D341Med (cell line): Measurements from ENCODE around the gene MGMT.

Experiments used
- DNase-seq: peaks from one replicate; pipeline ENCODE4 v3.0.0; 2012; ENCODE audit warnings: low spot score

MGMT gene

GRCh38 chr10:129495256-129495655 is 28.2 kb downstream of the MGMT start:
- no peak for DNase-seq

DNA sequence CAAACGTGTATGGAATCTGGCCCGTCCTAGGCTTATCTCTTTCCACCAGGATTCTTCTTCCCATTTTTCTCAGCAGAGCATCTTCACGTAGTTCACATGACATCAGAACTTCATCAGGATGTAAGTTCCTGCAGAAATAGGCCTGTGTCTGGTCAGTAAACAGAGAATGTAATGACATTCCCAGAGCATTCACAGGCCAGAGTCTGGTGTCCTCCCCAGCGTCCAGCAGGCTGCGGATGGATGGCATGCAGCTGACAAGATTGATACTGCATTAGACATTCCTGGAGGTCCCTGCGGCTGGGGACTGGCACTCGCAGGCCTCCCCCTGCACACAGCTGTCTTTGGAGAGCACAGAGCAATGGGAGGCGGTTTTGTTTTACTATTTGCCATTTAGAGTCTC is 28.7 kb downstream of the MGMT start:
- DNase-seq: no peak

GRCh38 chr10:129497013-129497412 is 30.0 kb downstream of the MGMT start:
- no peak for DNase-seq

DNA sequence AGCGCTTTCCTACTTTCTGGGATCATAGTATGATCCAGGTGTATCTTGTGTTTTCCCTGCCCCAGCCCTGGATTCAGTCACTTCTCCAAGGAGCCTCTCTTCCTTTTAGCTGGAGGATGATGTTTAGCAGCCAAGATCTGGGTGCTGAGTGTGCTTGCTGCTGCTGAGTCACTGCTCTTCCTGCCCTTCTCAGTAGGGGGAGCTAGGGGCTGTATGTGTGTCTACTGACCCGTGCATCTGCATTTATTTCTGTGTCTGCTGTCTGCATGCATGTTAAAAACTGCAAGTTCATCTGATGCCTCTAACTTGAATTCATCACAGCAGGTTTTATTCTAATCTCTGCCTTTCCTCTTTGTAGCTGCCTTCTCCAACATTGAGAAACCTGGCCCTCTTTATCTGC is 31.6 kb downstream of the MGMT start:
- DNase-seq: no peak

- DNase-seq: no peak
Measured at GRCh38 chr10:129500617-129501339, 33.7 kb downstream of the MGMT start.

DNA sequence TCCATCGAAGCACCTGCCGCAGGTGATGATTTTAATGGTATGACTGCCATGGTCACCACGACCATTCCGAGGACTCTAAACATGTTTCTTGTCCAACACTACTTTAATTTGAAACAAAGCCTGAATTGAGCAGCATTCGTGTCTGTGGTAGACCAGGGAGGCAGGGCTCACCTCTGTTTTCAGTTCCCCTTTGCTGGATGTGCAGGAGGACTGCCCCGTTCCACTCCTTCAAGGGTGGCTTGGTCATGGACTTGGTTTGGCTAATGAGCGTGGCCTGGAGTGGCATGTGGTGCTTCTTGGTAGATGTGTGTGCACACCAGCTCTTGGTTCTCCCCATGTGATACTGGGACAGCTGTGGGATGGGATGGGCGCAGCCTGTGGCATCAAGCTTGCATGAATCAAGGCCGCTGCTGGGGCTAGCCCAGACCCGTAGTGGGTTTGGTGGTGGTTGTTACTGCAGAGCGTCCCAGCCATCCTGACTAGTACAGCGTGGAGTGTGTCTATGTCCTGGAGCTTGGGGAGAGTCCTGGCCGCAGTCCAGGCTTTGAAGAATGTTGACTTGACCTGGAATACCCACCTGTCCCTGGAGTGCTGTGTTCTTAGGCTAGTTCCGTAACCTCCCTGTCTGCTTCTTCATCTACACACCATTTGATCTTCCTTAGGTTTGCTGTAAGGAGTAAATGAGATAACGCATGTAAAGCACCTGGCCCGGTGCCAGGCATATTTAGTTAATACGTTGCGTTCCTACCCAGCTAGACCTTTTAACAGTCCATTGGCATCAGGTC is 34.8 kb downstream of the MGMT start:
- DNase-seq: no peak

GRCh38 chr10:129502448-129502847 is 35.4 kb downstream of the MGMT start:
- DNase-seq: no peak

DNA sequence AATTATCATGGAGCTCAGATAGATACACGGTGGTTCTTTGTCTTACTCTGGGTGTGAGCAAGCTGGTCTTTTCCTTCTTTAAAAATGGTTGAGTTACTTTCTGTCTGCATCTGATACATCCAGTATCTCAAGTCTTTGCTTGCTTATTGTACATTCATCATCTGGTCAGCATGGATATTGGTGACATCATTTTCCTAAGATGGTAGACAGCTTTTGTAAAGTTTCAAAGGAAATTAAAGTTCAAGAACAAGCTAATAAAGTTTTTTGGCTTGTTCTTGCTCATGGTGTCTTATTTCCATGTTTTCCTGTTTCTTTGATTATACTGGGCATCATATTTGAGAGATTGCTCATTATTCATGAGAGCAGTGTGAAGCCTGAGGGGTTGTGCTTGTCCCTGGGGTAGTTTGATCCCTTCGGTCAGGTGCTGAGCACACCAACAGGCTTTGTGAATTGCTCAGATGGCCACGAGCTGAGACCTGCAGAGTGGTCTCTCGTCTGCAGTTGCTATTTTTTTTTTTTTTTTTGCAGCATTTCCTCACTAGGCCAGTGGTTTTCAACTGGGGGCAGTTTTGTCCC is 38.5 kb downstream of the MGMT start:
- no peak for DNase-seq

- DNase-seq: no peak
Measured at GRCh38 chr10:129506101-129506797, 39.2 kb downstream of the MGMT start.

DNA sequence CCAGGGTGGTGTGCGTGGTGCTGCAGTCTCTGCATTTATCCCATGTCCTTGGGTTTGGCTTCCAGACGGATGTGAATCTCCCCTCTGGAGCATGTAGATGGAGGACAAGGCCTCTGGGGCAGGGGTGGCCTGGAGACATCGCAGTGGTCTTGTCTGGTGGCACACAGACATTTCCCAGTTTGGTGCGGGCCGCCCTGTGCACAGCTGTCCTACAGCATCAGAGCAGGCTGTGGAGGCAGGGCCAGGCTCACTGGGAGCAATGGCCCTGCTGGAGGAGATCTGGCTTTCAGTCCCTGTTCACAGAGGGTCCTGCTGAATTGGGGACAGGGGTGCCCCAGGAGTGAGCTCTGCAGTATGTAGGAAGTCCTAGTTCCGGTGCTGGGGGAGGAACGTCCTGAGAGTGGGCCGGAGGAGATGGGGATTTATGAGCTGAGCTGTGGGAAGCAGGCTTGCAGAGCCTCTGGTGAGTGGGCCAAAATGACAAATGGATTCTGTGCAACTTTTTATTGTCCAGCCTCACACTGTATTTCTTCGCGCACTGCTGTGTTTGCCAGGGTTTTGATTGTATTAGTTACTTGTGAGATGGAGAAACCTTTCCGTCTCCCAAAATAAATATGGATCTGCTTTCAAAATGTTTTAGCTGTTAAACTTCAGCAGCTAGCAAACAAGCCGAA is 40.3 kb downstream of the MGMT start:
- DNase-seq: no peak

DNA sequence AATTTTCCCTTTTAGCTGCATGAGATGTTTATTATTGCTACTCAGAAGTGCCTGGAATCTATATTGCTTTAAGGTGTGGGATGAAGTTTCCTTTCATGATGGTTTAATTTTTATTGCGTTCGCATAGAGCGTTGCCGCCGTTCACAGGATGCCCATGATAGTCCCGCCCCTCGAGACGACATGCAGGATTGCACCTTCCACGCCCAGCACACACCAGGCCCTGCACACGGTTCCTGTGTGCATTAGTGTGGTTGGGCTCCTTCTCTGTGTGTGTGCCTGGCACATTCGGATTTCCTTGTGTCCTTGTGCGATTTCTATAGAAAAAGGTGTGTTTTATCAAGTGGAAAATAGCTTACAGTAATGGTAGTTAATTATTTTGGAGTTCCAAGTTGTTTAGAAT is 42.1 kb downstream of the MGMT start:
- no peak for DNase-seq

DNA sequence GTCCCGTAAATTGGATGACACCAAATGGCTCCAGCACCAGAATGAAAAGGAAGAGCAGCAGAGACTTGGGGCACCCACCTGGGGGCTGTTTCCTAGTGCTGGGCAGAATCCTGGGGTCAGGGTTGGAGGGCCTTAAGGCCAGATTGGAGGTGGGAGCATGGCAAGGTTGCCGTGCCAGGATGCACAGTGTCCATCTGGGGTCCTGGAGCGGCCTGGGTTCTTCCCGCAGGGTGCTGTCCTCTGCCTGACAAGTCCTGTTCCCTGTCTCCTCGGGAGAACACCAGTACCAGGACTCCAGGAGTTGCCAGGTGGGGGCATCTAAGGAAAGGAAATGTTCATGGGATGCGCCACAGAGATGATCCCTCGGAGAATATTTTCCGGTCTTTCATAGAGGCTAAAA is 42.8 kb downstream of the MGMT start:
- DNase-seq: no peak

DNA sequence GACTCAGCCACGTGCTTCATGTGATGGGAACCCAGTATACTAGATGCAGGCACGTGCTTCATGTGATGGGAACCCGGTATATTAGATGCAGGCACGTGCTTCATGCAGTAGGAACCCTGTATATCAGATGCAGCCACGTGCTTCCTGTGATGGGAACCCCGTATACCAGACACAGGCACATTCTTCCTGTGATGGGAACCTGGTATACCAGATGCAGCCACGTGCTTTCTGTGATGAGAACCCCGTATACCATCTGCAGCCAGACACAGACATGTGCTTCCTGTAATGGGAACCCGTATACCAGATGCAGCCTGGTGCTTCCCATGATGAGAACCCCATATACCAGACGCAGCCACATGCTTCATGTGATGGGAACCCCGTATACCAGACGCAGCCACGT is 44.0 kb downstream of the MGMT start:
- no peak for DNase-seq

- DNase-seq: no peak
Measured at GRCh38 chr10:129511758-129512157, 44.7 kb downstream of the MGMT start.

- DNase-seq: no peak
Measured at GRCh38 chr10:129513312-129513711, 46.3 kb downstream of the MGMT start.

- no peak for DNase-seq
Measured at GRCh38 chr10:129514568-129515451, 47.8 kb downstream of the MGMT start.

DNA sequence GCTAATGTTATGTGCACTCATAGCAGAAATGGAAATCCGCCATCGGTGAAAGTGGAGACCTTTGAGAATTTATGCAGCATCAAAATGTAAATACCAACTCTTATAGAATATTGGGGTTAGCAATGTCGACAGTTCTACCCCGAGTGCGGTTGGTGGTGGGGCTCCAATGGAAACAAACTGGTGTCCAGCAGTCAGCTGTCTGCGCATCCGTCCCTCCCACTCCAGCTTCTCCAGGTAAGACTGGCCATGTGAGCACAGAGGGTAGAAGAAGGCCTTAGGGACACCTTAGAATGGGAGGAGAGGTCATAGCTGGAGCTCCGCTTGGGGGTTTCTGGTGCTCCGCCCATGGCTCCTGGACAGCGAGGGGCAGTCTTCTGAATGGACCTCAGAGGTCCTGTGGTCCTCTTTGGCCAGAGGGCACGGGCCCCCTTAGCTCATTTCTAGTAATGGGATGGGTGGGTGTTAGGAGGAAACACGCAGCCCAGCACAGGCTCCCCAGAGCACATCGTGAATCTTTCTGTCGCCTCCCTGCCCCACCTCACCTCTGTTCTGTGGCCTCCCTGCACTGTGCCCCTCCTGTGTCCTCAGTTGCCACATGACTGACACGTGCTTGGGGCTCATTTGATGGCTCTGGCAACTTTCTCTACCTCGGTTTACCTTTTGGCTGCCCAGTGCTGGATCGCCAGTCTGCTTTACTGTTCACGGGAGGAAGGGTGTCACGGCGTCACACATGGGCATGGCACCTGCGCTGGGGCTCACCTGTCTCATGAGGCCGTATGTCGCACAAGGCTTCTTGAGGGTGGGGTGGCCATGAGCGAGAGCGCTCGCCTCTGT is 50.0 kb downstream of the MGMT start:
- no peak for DNase-seq

DNA sequence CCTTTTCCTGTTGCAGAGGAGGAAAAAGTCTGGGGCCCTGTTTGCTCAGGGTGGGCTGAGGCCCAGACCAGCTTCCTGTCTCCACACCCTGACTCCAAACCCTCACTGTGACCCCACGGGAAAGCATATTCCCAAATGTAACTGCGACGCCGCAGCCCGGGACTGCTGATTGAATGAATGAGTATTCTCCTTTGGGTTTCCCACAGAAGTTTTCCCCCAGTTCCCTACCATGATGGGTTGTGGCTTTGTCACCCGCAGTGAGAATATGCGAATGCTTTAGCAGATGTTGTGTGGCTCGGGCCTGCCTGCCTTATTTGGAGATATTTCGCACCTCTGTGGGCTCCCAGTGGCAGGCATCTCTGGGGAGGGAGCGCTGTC is 50.6 kb downstream of the MGMT start:
- DNase-seq: no peak

DNA sequence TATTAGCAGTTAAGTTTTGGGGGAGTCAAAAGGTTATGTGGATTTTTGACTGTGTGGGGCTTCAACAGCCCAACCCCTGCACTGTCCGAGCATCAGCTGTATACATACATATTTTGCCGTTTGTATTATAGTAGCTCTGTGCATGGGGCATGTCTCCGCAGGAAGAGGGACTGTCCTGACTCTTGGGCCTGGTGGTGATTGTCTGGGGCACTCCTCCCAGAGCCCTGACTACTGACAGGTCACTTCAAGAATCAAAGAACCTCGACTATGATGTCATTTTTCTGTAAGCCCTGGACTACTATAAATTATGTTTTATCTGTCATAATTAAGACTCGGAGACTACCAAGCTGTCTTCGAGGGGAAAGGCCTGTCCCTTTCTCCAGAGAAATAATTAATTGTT is 51.8 kb downstream of the MGMT start:
- no peak for DNase-seq

DNA sequence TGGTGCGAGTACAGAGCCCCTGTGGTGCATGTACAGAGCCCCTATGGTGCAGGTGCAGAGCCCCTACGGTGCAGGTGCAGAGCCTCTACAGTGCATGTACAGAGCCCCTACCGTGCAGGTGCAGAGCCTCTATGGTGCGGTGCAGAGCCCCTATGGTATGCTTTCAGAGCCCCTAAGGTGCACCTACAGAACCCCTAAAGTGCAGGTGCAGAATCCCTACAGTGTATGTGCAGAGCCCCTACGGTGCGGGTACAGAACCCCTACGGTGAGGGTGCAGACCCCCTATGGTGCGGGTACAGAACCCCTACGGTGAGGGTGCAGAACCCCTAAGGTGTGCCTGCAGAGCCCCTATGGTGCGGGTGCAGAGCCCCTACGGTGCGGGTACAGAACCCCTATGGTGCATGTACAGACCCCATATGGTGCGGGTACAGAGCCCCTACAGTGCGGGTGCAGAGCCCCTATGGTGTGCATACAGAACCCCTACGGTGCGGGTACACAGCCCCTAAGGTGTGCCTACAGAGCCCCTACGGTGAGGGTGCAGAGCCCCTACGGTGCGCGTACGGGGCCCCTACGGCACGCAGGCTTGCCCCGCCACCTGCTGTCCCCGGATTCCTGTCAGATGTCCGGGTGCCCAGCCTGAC is 53.5 kb downstream of the MGMT start:
- DNase-seq: no peak
